ENCODE data around the gene PBX3.

GRCh38 chr9:125755340-125755739 is 8.2 kb downstream of the PBX3 start:
- TF ChIP-seq POLR2A (IDR thresholded peaks at IDR 0.05; ENCODE audit: low read depth, low read length) (no peak), TAF1 (IDR thresholded peaks at IDR 0.05; ENCODE audit: borderline replicate concordance, low read depth, low read length) (no peak), POLR2AphosphoS5 (IDR thresholded peaks at IDR 0.05; ENCODE audit: low read depth, low read length) (no peak)
